M059J (cell line): ENCODE results near the gene FHOD3. TPM values are rescaled to one million over a fixed set of nuclear protein-coding genes. Genes with fewer than 3 reads are reported as not detected.

Source experiments
- DNase-seq: peaks from one replicate; pipeline ENCODE4 v3.0.0-alpha.2; 2012; ENCODE audit warnings: low read depth
- total RNA-seq: library from RNA; depleted of rRNA; stranded (reverse); fragments of >200 nt; shearing (Covaris generic); gene quantifications from 2 replicates; pipeline ENCODE4 v1.2.3, GENCODE V29; 2014

Gene FHOD3
- total RNA-seq, 1 experiment from 2014 or later: 13.1 TPM

DNA sequence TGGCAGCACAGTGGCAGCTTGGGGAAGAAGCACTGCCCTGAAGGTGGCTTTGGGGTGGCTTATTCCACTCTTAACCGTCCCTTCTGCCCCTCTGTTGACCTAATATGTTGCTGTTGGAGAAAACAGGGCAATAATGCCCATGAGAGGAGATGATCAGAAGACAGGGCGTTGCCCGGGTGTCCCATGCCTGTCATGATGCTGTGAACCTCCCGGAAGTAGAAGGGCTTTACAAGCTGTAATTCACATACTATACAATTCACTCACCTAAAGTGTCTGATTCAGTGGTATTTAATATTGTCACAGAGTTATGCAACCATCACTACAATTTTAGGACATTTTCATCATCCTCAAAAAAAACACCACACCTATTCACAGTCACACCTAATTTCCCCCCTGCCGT lies 112.3 kb downstream of the FHOD3 start:
- no peak for DNase-seq

DNA sequence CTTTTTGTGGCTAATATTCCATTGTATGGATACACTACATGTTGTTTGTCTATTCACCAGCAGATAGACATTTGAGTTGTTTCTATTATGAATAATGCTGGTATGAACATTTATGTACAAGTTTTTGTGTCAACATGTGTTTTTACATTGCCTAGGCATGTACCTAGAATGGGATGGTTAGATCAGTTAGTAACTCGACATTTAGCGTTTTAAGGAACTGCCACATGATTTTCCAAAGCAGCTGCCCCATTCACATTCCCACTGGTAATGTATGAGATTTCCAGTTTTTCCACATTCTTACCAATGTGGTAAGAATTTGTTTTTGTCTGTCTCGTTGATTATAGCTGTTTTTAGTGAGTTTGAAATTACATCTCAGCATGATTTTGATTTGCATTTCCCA lies 112.8 kb downstream of the FHOD3 start:
- no peak for DNase-seq

DNA sequence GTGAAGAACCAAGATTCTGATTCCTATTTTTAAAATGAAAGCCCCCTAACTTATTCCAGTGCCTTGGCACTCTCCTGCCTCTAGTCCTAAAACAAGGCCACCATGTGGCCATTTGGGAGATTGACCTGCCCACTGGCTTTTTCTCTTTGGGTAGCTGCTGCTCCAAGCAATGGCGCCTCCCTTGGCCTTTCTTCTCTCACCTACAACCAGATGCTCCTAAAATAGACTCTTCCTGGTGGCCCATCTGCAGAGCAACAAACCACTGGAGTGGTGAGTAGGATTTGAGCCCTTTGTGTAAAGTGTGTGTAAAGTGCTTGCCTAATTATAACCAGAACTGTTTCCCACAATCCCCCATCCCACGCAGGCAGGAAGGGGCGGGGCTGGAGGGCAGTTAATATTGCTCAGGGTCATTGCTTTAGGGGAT lies 114.2 kb downstream of the FHOD3 start:
- peak; percentile 66 for DNase-seq

DNA sequence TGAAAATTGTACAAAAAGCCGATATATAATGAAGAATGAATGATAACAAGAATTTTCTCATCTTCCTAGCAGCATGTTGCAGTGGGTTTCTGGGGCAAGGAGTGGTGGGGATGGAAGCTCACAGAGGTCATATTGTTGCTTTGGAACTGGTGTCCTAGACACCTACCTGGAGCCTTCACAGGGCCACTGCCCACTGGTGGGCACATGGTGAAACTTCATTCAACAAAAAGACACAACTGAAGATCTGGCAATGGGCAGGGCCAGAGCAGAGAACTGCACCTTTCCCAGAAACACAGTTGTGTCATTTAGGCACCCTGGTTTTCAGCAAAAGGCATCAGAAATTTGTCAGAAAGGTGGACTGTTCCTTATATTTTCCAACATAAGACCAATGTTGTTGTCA lies 115.3 kb downstream of the FHOD3 start:
- peak; percentile 53 for DNase-seq

DNA sequence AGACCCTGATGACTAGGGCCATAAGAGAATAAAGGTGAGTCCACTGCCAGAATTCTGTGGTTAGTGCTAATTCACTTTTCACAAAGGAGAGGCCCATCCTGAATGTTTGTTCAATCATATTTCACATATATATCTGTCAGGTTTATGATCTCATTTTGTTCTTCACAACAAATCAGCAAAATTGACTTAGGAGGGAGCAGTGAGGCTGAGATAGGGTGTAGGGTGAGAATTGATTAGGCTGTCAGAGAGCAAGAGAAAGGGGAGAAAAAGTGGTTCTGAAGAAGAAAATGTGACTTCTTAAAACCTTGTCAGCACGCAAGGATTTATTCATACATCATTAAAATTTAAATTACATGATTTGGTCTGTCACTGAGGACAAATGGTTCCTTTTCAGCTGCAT lies 117.7 kb downstream of the FHOD3 start:
- DNase-seq: no peak

DNA sequence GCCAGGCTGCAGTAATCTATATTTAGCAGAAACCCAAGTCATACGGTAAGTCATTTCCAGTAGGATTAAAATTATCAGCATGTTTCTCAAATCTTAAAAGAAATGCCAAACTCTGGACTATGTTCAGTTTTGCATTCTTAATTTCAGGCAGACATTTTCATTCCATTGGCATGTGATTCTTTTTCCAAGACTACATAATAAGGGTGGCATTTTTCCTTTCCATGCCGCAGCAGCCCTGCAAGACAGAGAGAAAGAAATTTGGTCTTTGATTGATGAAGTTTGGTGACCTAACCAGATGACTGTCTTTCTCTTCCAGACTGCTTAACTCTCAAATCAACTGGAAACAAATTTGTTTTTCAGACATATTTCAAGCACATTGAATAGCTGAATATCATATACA lies 118.1 kb downstream of the FHOD3 start:
- no peak for DNase-seq

DNA sequence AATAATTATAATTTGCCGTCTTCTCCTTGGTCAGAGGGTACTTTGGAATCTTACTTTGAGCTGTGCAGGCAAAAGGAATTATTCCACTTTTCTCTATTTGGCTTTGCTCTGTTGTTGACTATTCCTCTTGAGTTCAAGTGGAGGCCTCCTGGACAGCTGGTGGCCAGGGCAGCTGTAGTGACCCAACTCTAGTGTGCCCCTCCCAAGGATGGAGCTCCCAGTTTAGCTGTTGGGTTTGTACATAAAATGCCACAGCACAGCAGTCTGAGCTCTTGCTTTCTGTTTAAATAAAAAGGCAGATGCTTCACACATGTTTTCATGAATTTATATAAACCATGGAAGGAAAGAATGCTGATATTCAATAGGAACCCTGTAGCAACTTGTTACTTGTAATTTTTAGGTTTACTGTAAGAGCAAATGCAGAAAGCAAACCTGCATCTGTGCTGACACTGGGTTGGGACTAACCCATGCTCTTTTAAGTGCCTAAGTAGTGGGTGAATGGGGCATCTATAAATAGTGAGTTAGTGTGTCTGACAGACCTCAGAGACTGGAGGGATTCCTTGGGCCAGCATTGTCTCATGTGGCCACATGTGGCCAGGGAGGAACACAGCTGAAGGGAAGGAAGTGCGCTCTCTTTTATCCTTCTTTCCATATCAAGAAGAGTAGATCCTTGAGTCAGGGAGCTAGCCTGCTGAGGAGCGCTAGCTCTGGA lies 121.8 kb downstream of the FHOD3 start:
- no peak for DNase-seq

DNA sequence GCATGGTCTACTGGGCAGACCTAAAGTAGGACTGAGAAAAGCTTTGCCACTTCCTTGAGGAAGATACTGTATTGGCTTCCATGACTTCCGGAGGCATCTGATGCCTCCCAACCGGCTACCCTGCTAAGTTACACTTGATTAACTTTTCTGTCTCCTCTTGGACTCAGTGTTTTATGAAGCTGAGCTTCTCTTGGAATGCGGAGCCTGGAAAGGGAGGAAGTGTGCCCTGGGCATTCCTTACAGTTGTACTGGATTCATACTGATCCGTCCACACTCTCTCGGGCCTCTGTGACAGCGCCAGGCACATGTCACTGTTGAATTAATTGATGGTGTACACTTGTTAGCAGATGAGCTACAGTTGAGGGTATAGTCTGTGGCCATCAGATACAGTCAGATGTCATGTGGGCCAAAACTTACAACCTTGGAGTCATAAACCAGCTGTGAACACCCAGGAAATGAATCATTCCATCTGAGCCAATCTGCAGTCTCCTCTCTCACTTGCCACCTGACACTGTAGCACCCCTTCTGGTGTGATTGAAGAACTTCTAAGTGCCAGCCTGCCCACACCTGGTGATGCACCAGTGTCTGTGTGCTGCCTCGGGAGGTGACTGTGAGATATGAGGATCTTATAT lies 122.5 kb downstream of the FHOD3 start:
- DNase-seq: peak; percentile 69

DNA sequence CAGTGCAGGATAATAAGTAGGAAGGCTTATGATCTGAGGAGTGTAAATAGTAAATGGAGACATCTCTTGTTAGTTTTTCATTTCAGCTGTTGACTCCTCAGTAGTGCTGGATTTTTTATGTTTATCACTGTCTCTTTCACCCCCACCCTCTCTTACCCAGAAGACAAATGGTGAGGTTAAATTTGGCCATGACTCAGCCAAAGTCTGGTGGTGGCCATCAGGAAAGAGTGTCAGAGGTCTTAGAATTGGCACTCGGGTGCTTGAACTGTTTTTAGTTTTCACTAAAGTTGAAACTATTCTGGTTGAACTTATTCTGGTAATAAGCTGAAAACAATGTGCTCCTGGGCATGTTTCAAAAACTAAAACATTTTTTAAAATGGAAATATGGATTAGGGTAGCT lies 123.3 kb downstream of the FHOD3 start:
- DNase-seq: peak; percentile 72

DNA sequence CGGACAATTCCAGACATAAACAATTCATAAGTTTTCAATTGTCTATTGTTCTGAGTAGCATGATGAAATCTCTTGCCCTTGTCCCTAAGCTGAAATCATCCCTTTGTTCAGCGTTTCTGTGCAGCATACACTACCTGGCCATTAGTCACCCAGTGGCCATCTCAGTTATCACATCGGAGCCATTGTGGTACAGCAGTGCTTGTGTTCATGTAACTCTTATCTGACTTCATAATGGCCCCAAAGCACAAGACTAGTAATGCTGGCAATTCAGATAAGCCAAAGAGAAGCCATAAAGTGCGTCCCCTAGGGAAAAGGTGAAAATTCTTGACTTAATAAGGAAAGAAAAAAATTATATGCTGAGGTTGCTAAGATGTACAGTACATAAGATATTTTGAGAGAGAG lies 127.2 kb downstream of the FHOD3 start:
- DNase-seq: no peak

DNA sequence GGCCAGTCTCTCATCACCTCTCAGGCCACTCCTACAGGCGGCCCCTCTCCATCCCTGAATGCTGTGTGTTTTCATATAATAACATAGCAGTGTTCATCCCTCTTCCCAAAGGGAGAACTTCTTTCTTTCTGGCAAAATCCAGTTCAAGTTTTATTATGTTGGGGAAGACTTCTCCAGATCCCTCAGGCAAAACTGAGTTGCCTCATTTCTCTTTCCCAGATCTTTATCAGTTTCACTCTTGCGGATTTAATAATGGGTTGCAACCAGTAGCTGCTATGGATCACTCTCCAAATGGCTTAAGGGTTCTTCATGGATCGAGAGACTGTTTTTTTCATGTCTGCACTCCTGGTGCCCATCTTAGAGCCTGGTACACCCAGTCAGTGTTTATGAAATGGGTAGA lies 129.9 kb downstream of the FHOD3 start:
- DNase-seq: peak; percentile 54

DNA sequence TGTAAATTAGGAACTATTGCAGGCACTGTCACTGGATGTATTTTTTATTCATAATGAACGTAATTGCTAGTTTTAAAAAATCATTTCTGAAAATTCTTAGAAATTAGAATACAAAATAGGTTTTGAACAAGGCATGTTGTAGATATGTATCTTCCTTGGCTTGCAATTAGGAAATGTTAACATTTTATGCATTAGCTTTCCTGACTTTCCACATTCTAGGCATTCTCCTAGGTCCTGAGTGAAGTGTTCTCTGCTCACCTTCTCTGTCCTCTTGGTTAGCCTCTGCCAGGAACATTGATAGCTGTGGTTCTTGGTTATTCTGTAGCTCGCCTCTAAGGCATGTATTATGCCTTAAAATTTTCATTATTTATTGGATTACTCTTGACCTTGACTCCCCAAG lies 130.3 kb downstream of the FHOD3 start:
- no peak for DNase-seq

DNA sequence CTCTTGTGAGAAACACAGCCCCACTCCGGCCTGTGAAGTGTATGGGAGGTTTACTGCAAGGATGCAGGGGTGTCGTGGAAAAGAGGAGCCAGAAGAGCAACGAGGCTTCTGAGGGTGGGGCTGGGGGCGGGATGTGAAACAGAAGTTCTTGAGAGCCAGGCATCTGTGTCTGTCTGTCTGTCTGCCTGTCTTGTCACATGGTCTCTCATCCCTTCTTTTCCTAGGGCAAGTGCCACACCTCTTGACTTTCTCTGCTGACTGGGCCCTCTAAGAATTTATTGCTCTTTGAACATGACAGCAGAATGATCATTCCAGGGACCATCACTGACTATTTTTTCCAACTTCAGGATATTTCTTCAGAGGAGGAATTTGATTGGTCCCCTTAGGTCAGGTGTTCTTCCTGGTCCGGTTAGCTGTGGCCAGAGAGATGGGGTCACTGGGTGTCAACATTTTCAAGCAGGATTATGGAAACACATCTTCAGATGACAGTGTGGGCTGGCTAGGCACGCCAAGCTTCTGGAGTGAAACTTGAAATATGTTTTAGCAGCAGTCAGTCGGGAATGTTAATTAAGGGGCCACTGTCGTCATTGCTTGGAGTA lies 131.0 kb downstream of the FHOD3 start:
- no peak for DNase-seq

DNA sequence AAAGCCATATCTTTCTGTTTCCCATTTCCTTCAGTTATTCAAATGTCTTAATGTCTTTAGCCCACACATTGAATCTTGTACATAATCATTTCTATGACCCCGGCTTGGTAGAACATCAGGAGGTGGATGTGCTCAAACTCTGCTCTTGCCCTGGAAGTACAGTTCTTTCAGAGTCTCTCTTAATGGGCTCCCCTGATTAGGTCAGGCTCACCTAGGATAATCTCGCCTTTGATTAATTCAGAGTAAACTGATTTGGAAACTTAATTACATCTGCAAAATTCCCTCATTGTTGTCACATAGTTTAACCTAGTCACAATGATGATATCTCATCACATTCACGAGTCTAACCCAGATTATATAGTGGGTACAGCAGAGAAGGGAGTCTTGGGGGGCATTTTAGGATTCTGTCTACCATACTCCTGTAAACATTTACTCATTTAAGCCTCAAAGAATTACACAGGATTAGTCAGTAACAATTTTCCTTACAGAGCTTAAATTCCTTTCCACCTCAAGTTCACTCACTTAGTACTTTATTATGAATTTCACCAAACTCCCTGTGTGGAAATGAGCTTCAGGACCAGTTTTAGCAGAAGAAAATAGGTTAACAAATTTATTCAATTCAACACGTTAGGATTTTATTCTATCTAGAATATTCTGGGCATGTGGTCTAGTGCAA lies 135.5 kb downstream of the FHOD3 start:
- no peak for DNase-seq

DNA sequence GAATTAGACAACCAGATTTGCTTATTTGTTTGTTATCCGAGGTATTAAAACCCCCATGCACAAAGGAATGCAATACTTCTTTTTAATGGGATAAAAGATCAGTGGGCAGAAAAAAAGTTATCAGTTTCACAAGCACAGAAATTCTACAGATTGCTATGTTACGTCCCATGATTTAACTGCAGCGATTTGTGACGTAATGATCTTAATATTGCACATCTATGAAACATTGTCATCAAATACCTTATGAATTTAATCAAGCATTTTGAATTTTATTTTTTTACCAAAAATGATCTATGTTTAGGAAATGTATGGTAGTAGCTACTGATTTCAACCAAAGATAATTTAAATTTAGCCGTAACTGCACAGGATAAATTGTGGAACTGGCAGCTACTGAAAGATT lies 138.9 kb downstream of the FHOD3 start:
- no peak for DNase-seq

DNA sequence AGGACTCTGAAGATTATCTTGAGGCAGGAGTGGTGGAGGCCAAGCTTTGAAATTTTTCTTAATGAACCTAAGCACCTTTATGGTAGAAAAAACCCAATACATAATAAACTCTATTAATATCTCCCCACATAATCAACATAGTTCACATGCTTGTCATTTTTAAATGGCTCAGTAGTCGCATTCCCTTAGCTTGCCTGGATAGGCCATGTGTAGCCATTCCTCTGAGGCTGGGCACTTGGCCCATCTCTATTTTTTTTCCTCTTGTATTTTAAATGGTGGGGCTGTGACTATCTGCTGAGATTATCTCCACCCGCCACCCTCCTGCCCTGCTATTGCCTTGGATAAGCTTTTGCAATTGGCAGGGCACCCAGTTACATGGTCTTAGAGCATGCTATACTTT lies 143.1 kb downstream of the FHOD3 start:
- peak; percentile 74 for DNase-seq

DNA sequence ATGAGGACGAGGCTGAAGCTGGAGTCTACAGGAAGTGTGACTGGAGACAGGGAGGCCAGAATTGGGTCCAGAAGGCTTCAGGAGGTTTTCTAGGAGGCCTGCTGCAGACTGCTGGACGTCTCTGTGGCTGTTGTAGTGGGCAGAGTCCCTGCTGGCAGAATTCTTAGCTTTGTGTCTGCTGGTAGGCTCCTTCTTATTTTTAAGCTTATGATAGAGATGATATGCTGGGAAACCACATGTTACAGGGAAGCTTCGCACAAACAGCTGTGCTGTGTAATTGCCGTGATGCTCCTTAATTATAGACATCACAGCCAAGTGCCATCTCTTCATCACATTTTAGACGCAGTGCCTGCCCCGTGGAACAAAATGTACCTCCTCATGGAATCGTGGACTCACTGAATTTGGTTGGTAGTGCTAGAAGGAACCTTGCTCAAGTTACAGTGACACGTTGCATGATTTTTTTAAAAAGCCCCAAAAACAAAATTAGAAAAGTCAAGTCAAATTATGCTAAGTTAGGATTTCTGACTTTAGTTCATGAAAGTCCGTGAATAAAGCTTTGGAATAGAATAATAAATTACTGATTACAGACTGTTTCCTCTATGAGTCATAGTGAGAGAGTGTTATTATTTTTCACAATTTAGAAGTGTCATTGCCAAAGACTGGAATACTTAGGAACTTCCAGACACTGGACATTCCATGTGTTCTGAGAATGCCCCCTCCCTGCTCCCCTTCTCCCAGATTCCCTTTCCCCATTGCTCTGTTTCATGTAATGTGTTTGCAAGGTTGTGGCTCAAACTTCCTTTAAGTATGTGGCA lies 144.1 kb downstream of the FHOD3 start:
- DNase-seq: peak; percentile 50

DNA sequence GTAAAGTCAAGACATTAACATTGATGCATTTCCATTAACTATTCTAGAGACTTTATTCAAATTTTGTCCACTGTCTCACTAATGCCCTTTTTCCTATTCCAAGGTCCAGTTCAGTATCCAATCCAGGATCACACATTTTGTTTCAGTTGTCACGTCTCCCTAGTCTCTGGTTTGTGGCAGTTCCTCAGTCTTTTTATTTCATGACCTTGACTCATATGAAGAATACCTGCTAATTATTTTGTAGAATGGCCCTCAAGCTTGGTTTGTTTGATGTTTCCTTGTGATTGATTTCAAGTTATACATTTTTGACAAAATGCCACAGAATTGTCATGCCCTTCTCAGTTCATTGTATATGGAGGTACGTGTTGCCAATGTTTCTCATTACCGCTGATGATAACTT lies 145.2 kb downstream of the FHOD3 start:
- DNase-seq: no peak

DNA sequence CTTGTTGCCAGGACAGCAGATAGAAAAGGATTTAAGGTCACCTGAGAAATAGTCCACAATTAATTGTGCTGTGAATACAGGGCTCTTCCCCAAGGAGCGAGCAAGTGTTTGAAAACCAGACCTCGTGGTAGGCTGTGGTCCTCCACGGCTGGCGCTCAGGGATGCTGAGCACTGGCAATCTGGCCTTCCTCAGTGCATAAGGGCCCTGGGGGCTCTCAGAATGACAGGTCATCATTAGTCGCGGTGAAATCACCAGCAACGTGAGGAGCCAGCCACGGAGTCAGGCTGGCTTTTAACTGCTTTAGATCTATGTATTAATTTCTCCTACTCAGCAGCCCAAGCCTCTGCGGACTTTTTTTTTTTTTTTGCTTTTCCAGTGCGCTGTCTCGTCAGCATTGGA lies 148.5 kb downstream of the FHOD3 start:
- DNase-seq: peak; percentile 72

DNA sequence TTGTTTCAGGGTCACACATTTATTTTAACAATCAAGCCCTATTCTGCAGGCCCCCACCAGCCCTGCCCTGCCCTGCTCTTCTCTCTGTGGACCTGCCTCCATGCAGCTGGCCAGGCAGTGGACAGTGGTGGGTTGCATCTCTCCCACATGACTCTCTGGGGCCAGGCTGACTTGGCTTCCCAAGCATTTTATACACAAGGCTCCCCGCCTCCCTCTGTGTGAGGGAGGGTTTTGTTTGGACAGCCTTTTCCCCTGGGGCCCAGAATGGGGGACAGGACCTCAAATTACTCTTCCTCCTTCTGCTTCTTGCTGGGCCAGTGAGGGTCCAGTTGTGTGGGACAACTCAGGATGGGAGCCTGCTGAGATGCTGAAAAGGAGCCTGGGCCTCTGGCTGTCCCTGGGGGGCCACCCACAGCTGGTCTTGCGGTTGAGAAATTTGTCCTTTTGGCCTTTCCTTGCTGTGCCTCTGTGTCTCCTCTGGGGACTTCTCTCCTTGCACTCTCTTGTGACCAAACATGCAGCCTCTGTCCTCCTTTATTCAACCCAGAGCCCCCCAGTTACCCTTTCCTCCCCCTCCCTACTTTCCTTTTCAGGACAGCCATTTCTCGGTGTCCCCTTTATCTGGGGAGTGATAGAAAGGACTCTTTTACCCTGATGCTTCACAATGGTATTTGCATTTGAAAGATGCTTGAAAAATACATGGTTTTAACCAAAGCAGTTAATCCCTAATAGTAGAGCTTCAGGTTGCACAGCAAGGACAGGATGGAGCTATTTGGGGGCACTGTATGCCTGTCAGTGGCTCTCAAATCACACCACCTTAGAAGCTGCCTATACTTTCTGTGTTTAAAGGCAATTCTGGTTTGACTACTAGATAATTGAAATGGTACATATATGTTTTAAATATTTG lies 151.1 kb downstream of the FHOD3 start:
- DNase-seq: no peak

DNA sequence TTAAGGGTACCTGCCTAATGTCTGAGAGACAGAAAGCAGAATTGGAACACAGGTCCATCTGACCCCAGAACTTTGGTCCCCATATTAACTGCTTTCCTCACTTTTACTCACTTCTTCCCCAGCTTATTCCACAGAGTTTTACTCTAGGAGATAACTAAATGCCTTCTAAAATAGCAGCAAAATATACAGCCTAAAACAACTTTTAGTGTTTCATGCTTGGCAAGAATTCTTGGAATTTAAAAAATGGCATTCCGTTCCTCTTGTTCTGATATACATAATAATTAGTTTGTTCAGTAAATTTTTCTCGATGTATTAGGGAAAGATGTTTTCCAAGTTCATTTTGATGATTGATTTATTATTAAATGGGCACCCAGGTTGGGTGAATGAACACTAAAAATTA lies 151.9 kb downstream of the FHOD3 start:
- no peak for DNase-seq
